Stimulated activated CD4-positive, alpha-beta T cell treated with anti-CD3 and anti-CD28 coated beads, Interleukin-12 subunit alpha, Interleukin-12 subunit beta, amount 100 ng/mL, for 24 hours (primary cell): ENCODE data around the gene IQGAP1.
"Not testable (repeated sequence)": the region's sequence is repeated elsewhere in the genome, so short reads cannot be mapped to it uniquely, and the experiment has no call there.

ENCODE experiments used
- DNase-seq, 2 experiments: peaks; one replicate each; pipeline ENCODE4 v3.0.0-alpha.2; 2020; ENCODE audit warnings: low read depth in 2 of 2

IQGAP1 gene

GRCh38 chr15:90407871-90408317, 19.9 kb downstream of the IQGAP1 start:
- DNase-seq: no peak

DNA sequence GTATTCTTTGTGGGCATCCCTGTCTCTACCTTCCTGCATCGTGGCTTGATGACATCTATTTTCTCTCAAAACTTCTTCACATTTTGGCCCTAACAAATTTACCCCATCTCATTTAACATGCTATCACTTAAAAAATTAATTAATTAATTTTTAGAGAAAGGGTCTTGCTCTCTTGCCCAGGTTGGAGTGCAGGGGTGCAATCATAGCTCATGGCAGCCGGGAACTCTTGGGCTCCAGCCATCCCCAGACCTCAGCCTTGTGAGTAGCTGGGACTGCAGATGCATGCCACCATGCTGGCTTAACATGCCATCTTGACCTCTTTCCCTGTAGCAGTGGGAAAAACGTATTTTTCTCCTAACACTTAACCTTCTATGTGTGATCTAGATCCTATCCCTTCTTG, 20.6 kb downstream of the IQGAP1 start:
- DNase-seq: no peak

GRCh38 chr15:90409587-90409986, 21.5 kb downstream of the IQGAP1 start:
- DNase-seq: not testable (repeated sequence)

GRCh38 chr15:90410316-90410715, 22.3 kb downstream of the IQGAP1 start:
- DNase-seq: not testable (repeated sequence)

DNA sequence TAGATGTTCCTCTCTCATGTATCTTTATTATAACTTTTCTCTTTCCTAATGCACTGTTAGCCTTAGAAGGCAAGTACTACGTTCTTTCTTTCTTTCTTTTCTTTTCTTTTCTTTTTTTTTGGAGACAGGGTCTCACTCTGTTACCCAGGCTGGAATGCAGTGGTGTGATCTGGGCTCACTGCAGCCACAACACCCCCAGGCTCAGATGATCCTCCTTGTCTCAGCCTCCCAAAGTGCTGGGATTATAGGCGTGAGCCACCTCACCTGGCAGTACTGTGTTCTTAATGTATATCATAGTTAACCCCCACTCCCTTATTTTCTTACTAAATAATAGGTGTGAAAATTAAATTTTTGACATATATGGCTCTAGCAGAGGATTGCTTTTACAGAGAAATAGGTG, 23.1 kb downstream of the IQGAP1 start:
- DNase-seq: no peak

- DNase-seq: no peak
Observed at GRCh38 chr15:90412356-90413194, 24.5 kb downstream of the IQGAP1 start.

GRCh38 chr15:90413411-90414379, 25.7 kb downstream of the IQGAP1 start:
- no peak for DNase-seq

GRCh38 chr15:90414408-90415028, 26.5 kb downstream of the IQGAP1 start:
- DNase-seq: peak in 1 of 2 experiments; percentile 20

GRCh38 chr15:90416052-90416451, 28.0 kb downstream of the IQGAP1 start:
- DNase-seq: not testable (repeated sequence)

DNA sequence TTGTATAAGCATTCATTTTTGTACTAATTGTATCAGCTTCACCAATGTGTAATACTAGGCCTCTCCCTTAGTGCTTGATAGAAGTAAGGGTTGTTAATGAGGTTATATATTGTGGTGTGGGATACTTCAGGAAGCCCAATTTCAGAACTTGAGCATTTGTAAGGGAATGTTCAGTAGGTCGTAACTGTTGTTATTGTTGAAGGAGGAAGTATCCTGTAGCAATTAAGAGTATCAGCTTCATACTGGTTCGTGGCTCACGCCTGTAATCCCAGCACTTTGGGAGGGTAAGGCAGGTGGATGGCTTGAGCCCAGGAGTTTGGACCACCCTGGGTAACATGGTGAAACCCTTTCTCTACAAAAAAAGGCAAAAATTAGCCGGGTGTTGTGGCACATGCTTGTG, 30.6 kb downstream of the IQGAP1 start:
- no peak for DNase-seq

- DNase-seq: no peak
Observed at GRCh38 chr15:90419206-90419605, 31.2 kb downstream of the IQGAP1 start.

- DNase-seq: peak in 1 of 2 experiments; percentile 23
Observed at GRCh38 chr15:90419738-90420406, 31.8 kb downstream of the IQGAP1 start.

DNA sequence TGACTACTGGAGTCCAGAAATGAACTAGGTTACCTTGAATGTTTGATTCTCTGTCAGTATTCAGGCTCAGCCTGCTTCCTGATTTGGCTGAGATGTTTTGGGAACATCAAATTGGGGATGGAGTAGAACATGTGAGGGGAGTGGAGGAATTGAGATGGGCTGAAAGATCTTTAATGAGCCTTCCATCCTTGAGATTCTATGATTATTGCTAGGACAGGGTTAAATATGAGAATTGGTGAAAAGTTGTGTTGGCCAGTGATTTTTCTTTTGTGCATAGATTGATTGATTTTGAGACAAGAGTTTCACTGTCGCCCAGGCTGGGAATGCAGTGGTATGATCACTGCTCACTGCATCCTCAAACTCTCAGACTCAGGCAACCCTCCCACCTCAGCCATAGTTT, 32.4 kb downstream of the IQGAP1 start:
- no peak for DNase-seq

DNA sequence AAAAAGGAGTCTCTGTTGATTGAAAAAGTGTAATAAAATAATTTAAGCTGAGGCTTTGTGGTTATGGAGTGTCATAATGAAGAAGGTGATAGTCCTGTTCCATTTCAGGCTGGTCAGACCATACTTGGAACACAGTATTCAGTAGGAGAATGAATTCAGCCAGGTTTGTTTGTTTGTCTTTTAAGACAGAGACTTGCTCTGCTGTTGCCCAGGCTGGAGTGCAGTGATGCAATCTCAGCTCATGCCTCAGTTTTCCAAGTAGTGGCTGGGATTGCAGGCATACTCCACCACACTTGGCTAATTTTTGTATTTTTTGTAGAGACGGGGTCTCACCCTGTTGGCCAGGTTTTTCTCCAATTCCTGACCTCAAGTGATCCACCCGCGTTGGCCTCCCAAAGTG, 33.5 kb downstream of the IQGAP1 start:
- no peak for DNase-seq

DNA sequence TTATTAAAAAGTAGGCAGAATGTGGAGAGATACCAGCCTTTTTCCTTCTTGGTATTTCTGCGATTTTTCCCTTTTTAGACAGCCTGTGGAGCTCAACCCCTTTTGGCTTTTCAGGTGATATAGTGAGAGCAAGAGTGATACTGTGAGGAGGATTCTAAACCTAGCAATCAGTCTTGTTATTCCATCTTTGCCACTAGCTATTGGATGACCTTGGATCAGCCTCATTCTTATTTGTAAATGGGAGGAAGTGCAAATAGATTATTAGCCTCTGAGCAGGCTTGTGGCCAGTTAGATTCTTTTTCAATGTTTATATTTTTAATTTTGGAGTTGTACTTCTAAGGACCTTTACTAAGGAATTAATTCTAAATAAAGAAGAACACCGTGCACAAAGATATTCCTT, 34.0 kb downstream of the IQGAP1 start:
- DNase-seq: no peak

- no peak for DNase-seq
Observed at GRCh38 chr15:90422936-90423335, 34.9 kb downstream of the IQGAP1 start.

GRCh38 chr15:90423801-90424319, 35.8 kb downstream of the IQGAP1 start:
- no peak for DNase-seq

DNA sequence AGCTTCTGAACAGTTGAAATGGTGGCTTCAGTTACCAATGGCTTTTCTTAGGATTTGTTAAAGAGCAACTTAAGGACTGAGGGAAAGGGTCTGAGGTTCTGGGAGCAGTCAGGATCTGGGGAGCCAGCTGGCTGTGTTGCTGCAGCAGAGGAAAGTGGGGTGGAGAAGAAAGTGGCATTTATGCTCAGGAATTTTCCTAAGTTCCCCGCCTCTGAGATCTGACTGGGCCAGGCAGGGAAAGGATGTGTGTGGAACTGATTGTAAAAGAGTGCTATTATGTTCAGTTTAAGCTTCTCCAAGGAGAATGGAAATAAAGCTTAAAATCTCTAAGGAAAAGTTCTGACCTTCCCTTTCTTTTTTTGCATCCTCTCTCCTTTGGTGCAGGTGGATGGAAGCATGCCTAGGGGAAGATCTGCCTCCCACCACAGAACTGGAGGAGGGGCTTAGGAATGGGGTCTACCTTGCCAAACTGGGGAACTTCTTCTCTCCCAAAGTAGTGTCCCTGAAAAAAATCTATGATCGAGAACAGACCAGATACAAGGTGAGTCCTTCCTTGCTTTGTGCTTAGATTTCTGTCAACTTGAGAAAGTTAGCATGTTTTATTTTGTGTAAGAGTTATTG, 37.8 kb downstream of the IQGAP1 start:
- no peak for DNase-seq

DNA sequence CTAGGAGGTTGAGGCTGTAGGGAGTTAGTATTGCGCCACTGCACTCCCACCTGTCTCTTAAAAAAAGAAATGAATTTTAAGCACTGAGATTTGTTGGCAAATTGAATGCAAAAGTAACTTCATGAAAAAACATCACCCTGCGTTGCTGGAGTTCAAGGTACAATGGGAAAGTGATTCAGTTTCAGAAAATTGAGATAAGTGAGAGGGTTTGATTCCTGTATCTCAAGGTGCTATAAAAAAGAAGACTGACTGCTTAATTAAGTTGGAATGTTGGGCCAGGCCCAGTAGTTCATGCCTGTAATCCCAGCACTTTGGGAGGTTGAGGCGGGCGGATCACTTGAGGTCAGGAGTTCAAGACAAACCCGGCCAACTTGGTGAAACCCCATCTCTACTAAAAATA, 39.1 kb downstream of the IQGAP1 start:
- no peak for DNase-seq

DNA sequence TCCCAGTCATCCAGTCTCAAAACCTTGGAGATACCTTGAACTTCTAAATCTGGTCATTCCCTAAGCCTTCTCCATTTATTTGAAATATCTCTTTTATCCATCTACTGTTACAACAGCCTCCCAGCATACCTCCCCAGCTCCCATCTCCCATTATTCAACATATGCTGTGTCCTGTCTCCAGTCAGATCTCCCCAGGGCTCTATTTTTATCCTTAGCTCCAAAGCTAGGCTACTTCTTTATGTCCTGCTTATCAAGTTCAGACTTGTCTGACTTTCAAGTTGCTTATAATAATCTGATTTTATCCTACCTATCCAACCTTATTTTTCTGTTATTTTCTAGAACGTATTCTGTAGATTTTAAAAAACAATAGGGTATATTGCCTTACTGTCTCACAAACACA, 44.2 kb downstream of the IQGAP1 start:
- DNase-seq: no peak
